Measurements from ENCODE around the gene PLEKHA4.
"Not testable (repeated sequence)": the region's sequence is repeated elsewhere in the genome, so short reads cannot be mapped to it uniquely, and the experiment has no call there.

Gene PLEKHA4

DNA sequence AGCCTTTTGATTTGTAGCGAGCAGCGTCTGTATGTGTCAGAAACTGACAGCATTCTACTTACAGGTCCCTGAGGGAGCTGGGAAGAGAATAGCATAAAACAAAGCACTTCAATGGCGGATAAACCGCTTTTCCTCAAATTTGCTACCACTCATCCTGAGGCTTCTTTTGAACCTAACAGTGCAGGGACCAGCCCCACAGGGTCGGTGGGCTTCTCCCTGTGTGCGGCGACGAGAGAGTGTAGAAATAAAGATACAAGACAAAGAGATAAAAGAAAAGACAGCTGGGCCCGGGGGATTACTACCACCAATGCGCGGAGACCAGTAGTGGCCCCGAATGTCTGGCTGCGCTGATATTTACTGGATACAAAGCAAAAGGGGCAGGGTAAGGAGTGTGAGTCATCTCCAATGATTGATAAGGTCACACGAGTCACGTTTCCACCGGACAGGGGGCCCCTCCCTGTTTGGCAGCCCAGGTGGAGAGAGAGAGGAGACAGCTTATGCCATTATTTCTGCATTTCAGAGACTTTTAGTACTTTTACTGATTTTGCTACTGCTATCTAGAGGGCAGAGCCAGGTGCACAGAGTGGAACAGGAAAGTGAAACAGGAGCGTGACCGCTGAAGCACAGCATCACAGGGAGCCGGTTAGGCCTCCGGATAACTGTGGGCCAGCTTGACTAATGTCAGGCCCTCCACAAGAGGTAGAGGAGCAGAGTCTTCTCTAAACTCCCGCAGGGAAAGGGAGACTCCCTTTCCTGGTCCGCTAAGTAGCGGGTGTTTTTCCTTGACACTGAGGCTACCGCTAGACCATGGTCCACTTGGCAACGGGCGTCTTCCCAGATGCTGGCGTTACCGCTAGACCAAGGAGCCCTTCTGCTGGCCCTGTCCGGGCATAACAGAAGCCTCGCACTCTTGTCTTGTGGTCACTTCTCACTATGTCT is 7.9 kb upstream of the PLEKHA4 start:
- Histone ChIP-seq H3K4me2 (ENCODE audit: low read length, poor library complexity, severe bottlenecking) (peak overlapping the region; percentile 78), H3K9ac (ENCODE audit: low read length) (peak overlapping the region; percentile 98), H3K4me1 (ENCODE audit: control insufficient read depth, insufficient read depth, low read depth, low read length) (peaks cover 27% of the 10 kb centered on the region), H3K27ac (ENCODE audit: low read length, poor library complexity, severe bottlenecking) (peak overlapping the region; percentile 88), H3K4me3 (ENCODE audit: insufficient read depth in 1 of 2, low read depth in 1 of 2, low read length in 2 of 2) (peak overlapping the region in 1 of 2 experiments; percentile 87), H3K4ac (ENCODE audit: low read depth in 1 of 2, low read length in 2 of 2) (peak overlapping the region in 1 of 2 experiments; percentile 15), H3K18ac (ENCODE audit: low read depth in 1 of 2, low read length in 2 of 2) (peak overlapping the region; percentile 43 to 49), H2BK12ac (ENCODE audit: low read length in 2 of 2) (peak overlapping the region in 1 of 2 experiments; percentile 26), H3K79me1 (replicated peaks; ENCODE audit: low read length, poor library complexity, severe bottlenecking) (peaks cover 13% of the 10 kb centered on the region), H3K36me3 (ENCODE audit: control insufficient read depth in 1 of 2, insufficient read depth in 2 of 2, low read depth in 1 of 2, low read length in 2 of 2) (peaks cover 48 to 69% of the 10 kb centered on the region in 2 experiments)
- H3K14ac ChIP-seq (ENCODE audit: low read length in 2 of 2); H3K9me3 ChIP-seq (ENCODE audit: control insufficient read depth, low read length); H3K23ac ChIP-seq (ENCODE audit: low read length in 2 of 2); H2AFZ ChIP-seq (ENCODE audit: low read depth, low read length); H2BK120ac ChIP-seq (ENCODE audit: low read depth, low read length); H2BK15ac ChIP-seq (ENCODE audit: low read depth, poor library complexity, severe bottlenecking); H3K27me3 ChIP-seq (ENCODE audit: control insufficient read depth in 1 of 2, insufficient read depth in 1 of 2, low read length in 2 of 2); H4K91ac ChIP-seq (ENCODE audit: low read length); H2AK5ac ChIP-seq (ENCODE audit: low read length, severe bottlenecking); H4K8ac ChIP-seq (ENCODE audit: low read length); H2BK5ac ChIP-seq (ENCODE audit: low read depth, low read length, poor library complexity, severe bottlenecking): not testable (repeated sequence)
- 62% methylated on average over 26 of the region's 30 CpGs for WGBS
- peak; percentile 71 for DNase-seq

DNA sequence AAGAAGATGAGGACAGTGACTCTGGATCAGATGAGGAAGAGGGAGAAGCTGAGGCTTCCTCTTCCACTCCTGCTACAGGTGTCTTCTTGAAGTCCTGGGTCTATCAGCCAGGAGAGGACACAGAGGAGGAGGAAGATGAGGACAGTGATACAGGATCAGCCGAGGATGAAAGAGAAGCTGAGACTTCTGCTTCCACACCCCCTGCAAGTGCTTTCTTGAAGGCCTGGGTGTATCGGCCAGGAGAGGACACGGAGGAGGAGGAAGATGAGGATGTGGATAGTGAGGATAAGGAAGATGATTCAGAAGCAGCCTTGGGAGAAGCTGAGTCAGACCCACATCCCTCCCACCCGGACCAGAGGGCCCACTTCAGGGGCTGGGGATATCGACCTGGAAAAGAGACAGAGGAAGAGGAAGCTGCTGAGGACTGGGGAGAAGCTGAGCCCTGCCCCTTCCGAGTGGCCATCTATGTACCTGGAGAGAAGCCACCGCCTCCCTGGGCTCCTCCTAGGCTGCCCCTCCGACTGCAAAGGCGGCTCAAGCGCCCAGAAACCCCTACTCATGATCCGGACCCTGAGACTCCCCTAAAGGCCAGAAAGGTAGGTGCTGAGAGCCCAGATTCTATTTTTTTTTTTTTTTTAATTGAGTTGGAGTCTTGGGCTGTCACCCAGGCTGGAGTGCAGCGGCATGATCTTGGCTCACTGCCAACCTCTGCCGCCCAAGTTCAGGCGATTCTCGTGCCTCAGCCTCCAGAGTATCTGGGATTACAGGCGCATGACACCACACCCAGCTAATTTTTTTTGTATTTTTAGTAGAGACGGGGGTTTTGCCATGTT is 6.1 kb upstream of the PLEKHA4 start:
- peak; percentile 79 for DNase-seq
- H2BK5ac ChIP-seq (ENCODE audit: low read depth, low read length, poor library complexity, severe bottlenecking), result no peak overlapping the region
- peak overlapping the region; percentile 57 to 87 for H3K4me3 ChIP-seq (ENCODE audit: insufficient read depth in 1 of 2, low read depth in 1 of 2, low read length in 2 of 2)
- H4K91ac ChIP-seq (ENCODE audit: low read length), result peak overlapping the region; percentile 41
- 7% methylated on average over 10 of the region's 17 CpGs for WGBS
- H3K4me2 ChIP-seq (ENCODE audit: low read length, poor library complexity, severe bottlenecking), result peak overlapping the region; percentile 78
- peaks cover 27% of the 10 kb centered on the region for H3K4me1 ChIP-seq (ENCODE audit: control insufficient read depth, insufficient read depth, low read depth, low read length)
- H3K36me3 ChIP-seq (ENCODE audit: control insufficient read depth in 1 of 2, insufficient read depth in 2 of 2, low read depth in 1 of 2, low read length in 2 of 2), result peaks cover 48 to 64% of the 10 kb centered on the region in 2 experiments
- H3K23ac ChIP-seq (ENCODE audit: low read length in 2 of 2), result peak overlapping the region in 1 of 2 experiments; percentile 9
- H2BK12ac ChIP-seq (ENCODE audit: low read length in 2 of 2), result no peak overlapping the region
- H2BK15ac ChIP-seq (ENCODE audit: low read depth, poor library complexity, severe bottlenecking), result peak overlapping the region; percentile 86
- peaks cover 10% of the 10 kb centered on the region for H3K79me1 ChIP-seq (replicated peaks; ENCODE audit: low read length, poor library complexity, severe bottlenecking)
- H3K9me3 ChIP-seq (ENCODE audit: control insufficient read depth, low read length), result no peaks in the 10 kb centered on the region
- H3K18ac ChIP-seq (ENCODE audit: low read depth in 1 of 2, low read length in 2 of 2), result peak overlapping the region; percentile 37 to 85
- H3K4ac ChIP-seq (ENCODE audit: low read depth in 1 of 2, low read length in 2 of 2), result peak overlapping the region in 1 of 2 experiments; percentile 69
- H2AFZ ChIP-seq (ENCODE audit: low read depth, low read length), result no peak overlapping the region
- no peak overlapping the region for H2AK5ac ChIP-seq (ENCODE audit: low read length, severe bottlenecking)
- no peak overlapping the region for H4K8ac ChIP-seq (ENCODE audit: low read length)
- H2BK120ac ChIP-seq (ENCODE audit: low read depth, low read length), result peak overlapping the region; percentile 13
- peak overlapping the region; percentile 98 for H3K9ac ChIP-seq (ENCODE audit: low read length)
- peak overlapping the region; percentile 88 for H3K27ac ChIP-seq (ENCODE audit: low read length, poor library complexity, severe bottlenecking)
- peak overlapping the region in 1 of 2 experiments; percentile 8 for H3K14ac ChIP-seq (ENCODE audit: low read length in 2 of 2)
- no peaks in the 10 kb centered on the region for H3K27me3 ChIP-seq (ENCODE audit: control insufficient read depth in 1 of 2, insufficient read depth in 1 of 2, low read length in 2 of 2)

DNA sequence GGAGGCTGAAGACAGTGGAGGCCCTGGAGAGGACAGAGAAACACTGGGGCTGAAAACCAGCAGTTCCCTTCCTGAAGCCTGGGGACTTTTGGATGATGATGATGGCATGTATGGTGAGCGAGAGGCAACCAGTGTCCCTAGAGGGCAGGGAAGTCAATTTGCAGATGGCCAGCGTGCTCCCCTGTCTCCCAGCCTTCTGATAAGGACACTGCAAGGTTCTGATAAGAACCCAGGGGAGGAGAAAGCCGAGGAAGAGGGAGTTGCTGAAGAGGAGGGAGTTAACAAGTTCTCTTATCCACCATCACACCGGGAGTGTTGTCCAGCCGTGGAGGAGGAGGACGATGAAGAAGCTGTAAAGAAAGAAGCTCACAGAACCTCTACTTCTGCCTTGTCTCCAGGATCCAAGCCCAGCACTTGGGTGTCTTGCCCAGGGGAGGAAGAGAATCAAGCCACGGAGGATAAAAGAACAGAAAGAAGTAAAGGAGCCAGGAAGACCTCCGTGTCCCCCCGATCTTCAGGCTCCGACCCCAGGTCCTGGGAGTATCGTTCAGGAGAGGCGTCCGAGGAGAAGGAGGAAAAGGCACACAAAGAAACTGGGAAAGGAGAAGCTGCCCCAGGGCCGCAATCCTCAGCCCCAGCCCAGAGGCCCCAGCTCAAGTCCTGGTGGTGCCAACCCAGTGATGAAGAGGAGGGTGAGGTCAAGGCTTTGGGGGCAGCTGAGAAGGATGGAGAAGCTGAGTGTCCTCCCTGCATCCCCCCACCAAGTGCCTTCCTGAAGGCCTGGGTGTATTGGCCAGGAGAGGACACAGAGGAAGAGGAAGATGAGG is 5.3 kb upstream of the PLEKHA4 start:
- peak; percentile 43 for DNase-seq
- H2BK12ac ChIP-seq (ENCODE audit: low read length in 2 of 2), result no peak overlapping the region
- peaks cover 8% of the 10 kb centered on the region for H3K79me1 ChIP-seq (replicated peaks; ENCODE audit: low read length, poor library complexity, severe bottlenecking)
- 63% methylated on average over 10 of the region's 14 CpGs for WGBS
- no peaks in the 10 kb centered on the region for H3K27me3 ChIP-seq (ENCODE audit: control insufficient read depth in 1 of 2, insufficient read depth in 1 of 2, low read length in 2 of 2)
- H3K27ac ChIP-seq (ENCODE audit: low read length, poor library complexity, severe bottlenecking), result peak overlapping the region; percentile 85
- no peak overlapping the region for H3K14ac ChIP-seq (ENCODE audit: low read length in 2 of 2)
- H3K23ac ChIP-seq (ENCODE audit: low read length in 2 of 2), result no peak overlapping the region
- peaks cover 44 to 55% of the 10 kb centered on the region in 2 experiments for H3K36me3 ChIP-seq (ENCODE audit: control insufficient read depth in 1 of 2, insufficient read depth in 2 of 2, low read depth in 1 of 2, low read length in 2 of 2)
- peak overlapping the region; percentile 19 for H4K8ac ChIP-seq (ENCODE audit: low read length)
- H4K91ac ChIP-seq (ENCODE audit: low read length), result peak overlapping the region; percentile 43
- H3K4me1 ChIP-seq (ENCODE audit: control insufficient read depth, insufficient read depth, low read depth, low read length), result peaks cover 29% of the 10 kb centered on the region
- no peak overlapping the region for H2BK15ac ChIP-seq (ENCODE audit: low read depth, poor library complexity, severe bottlenecking)
- H3K4ac ChIP-seq (ENCODE audit: low read depth in 1 of 2, low read length in 2 of 2), result peak overlapping the region in 1 of 2 experiments; percentile 20
- H2AK5ac ChIP-seq (ENCODE audit: low read length, severe bottlenecking), result peak overlapping the region; percentile 1
- H3K9ac ChIP-seq (ENCODE audit: low read length), result peak overlapping the region; percentile 98
- H2BK120ac ChIP-seq (ENCODE audit: low read depth, low read length), result no peak overlapping the region
- H2BK5ac ChIP-seq (ENCODE audit: low read depth, low read length, poor library complexity, severe bottlenecking), result peak overlapping the region; percentile 10
- peak overlapping the region; percentile 78 for H3K4me2 ChIP-seq (ENCODE audit: low read length, poor library complexity, severe bottlenecking)
- peak overlapping the region; percentile 72 to 87 for H3K4me3 ChIP-seq (ENCODE audit: insufficient read depth in 1 of 2, low read depth in 1 of 2, low read length in 2 of 2)
- no peak overlapping the region for H2AFZ ChIP-seq (ENCODE audit: low read depth, low read length)
- H3K18ac ChIP-seq (ENCODE audit: low read depth in 1 of 2, low read length in 2 of 2), result peak overlapping the region; percentile 60 to 95
- no peaks in the 10 kb centered on the region for H3K9me3 ChIP-seq (ENCODE audit: control insufficient read depth, low read length)

Measured in mesenchymal stem cell (in vitro differentiated cells and primary cell).